Urinary bladder (tissue), 4 donors: ENCODE data around the gene SYT7. TPM values are rescaled to one million over a fixed set of nuclear protein-coding genes. Genes with fewer than 3 reads are reported as not detected.
"Not testable (repeated sequence)": the region's sequence is repeated elsewhere in the genome, so short reads cannot be mapped to it uniquely, and the experiment has no call there.

Experiments
- DNase-seq: peaks from one replicate; pipeline ENCODE4 v3.0.0-alpha.2; 2015; ENCODE audit errors: extremely low spot score
- H3K27ac ChIP-seq: one replicate; pipeline ENCODE4 v1.5.1; 2013; ENCODE audit warnings: low read depth, mild to moderate bottlenecking, moderate library complexity
- H3K36me3 ChIP-seq: one replicate; pipeline ENCODE4 v1.6.1; 2013; ENCODE audit warnings: mild to moderate bottlenecking, moderate library complexity; ENCODE audit not compliant: insufficient read depth
- H3K4me1 ChIP-seq: one replicate; pipeline ENCODE4 v1.6.1; 2013; ENCODE audit warnings: mild to moderate bottlenecking, moderate library complexity; ENCODE audit not compliant: insufficient read depth
- H3K4me3 ChIP-seq: one replicate; pipeline ENCODE4 v1.5.1; 2013; ENCODE audit warnings: low read depth, low read length
- WGBS: extraction: QIAGEN DNeasy Blood & Tissue Kit; methylation state at CpG from one replicate; pipeline ENCODE4 v1.1.7; 2013; 5-methylcytosine and 5-hydroxymethylcytosine counted together
- polyA plus RNA-seq: library from polyadenylated mRNA; stranded (reverse); fragments of 200-250 nt; gene quantifications from one replicate; pipeline ENCODE4 v1.2.3, GENCODE V29; 2013
- total RNA-seq: library from RNA; depleted of rRNA; stranded (reverse); fragments of >200 nt; gene quantifications from one replicate; pipeline ENCODE4 v1.2.3, GENCODE V29; 2014
- donor health status: healthy with polysubstance abuse.
- donor health status: healthy.

Gene SYT7
- total and polyA plus RNA-seq, 2 donors, result 1.1 to 2.6 TPM

DNA sequence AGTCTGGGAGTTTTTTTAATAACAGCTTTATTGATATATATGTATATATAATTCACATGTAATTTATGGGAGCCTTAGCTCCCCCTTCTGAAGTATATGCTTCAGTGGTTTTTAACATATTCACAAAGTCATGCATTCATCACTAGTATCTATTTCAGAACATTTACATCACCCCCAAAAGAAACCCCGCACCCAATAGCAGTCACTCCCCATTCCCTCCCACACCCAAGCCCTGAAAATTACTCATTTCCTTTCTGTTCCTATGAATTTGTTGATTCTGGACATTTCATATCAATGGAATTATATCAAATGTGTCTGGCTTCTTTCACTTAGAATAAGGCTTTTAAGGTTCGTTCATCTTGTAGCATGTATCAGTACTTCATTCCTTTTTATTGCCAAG, 35.6 kb upstream of the SYT7 start:
- Histone ChIP-seq H3K4me3 (no peak overlapping the region), H3K27ac (no peak overlapping the region), H3K4me1 (peaks cover 2% of the 10 kb centered on the region), H3K36me3 (no peaks in the 10 kb centered on the region)
- 58% methylated on average over 2 of the region's 2 CpGs for WGBS
- DNase-seq, result no peak

DNA sequence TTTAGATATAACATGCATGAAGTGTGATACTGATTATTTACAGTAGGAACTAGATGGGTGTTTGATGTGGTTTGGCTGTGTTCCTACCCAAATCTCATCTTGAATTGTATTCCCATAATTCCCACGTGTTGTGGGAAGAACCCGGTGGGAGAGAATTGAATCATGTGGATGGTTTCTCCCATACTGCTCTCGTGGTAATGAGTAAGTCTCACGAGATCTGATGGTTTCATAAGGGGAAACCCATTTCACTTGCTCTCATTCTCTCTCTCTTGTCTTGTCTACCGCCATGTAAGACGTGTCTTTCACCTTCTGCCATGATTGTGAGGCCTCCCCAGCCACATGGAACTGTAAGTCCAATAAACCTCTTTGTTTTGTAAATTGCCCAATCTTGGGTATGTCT, 33.9 kb upstream of the SYT7 start:
- not testable (repeated sequence) for H3K4me3 ChIP-seq, DNase-seq, H3K36me3 ChIP-seq, H3K4me1 ChIP-seq, H3K27ac ChIP-seq
- WGBS, result 50% methylated on average over 6 of the region's 6 CpGs

DNA sequence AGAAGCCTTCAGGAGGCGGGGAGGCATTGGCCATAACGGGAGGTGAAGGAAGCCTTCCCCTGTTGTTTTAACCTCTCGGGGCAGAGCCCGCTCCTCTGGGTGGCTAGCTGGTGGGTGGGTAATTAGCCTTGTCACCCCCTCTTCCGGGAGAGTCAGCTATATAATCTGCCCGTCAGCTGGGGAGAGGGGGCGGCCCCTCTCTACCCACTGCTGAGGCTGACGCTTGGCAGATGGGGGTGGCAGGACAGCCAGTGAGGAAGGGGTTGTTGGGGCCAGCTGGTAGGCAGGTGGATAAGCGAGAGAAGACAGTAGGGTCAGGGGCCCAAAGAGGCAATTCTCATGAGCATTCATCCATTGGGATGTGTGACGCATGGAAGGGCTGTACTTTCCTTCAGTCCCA, 33.0 kb upstream of the SYT7 start:
- DNase-seq, result no peak
- WGBS, result 55% methylated on average over 10 of the region's 10 CpGs
- Histone ChIP-seq H3K4me1 (peaks cover 2% of the 10 kb centered on the region), H3K27ac (no peak overlapping the region), H3K4me3 (no peak overlapping the region), H3K36me3 (no peaks in the 10 kb centered on the region)

DNA sequence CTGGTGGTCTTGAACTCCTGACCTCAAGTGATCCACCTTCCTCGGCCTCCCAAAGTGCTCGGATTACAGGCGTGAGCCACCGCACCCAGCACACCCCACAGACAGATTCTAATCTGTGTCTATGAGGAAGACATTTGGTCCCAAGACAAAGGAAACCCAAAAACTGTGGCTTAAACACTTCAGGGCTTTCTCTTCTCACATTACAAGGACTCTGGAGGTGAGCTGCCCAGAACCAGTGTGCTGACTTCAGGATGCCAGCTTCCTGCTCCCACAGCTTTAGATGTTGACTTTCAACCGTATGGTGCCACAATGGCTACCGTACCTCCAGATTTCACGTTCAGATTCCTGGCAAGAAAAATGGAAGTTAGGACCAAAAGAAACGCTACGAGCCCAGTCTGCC, 32.2 kb upstream of the SYT7 start:
- WGBS, result 72% methylated on average over 9 of the region's 9 CpGs
- H3K27ac ChIP-seq, result no peak overlapping the region
- no peaks in the 10 kb centered on the region for H3K36me3 ChIP-seq
- peaks cover 2% of the 10 kb centered on the region for H3K4me1 ChIP-seq
- DNase-seq, result no peak
- H3K4me3 ChIP-seq, result no peak overlapping the region

DNA sequence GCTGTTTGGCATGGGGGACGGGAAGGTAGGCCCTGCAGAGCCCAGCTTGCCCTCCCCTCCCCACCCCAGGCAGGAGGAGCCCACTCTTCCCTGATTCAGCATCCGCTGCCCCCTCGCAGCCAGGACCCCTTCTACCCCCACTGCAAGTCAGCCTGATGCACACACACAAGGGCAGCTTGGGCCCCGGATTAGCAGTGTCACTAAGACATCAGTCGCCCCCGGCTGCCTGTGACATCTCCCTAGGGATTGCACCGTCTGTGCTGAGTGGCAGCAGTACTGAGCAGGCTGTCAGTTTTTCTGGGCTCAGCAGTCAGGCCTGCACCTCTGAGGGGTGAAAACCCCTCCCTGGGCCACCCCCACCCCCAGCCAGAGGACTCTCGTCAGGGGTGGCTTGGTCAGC, 30.4 kb upstream of the SYT7 start:
- no peak overlapping the region for H3K4me3 ChIP-seq
- peaks cover 2% of the 10 kb centered on the region for H3K4me1 ChIP-seq
- H3K36me3 ChIP-seq, result no peaks in the 10 kb centered on the region
- WGBS, result 77% methylated on average over 8 of the region's 8 CpGs
- no peak for DNase-seq
- H3K27ac ChIP-seq, result no peak overlapping the region

DNA sequence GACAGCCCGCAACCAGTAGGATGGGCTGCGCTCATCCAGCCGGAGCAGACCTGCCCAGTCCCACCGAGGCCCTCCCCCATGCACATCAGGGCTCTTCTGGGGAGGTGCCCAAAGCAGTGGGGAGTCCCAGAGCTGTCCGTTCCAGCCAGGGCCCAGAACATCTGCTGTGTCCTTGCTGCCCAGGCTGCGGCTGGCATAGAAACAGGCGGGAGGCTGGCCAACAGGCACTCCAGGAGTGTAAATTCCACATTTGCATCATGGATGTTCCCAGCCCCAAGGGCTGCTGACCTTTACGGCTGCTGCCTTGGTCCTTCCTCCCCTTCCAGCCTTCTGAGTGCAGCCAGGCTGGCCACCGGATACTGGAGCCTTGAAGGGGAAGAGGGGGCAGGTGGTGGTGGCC, 30.0 kb upstream of the SYT7 start:
- WGBS, result 68% methylated on average over 9 of the region's 9 CpGs
- DNase-seq, result no peak
- H3K4me1 ChIP-seq, result peaks cover 2% of the 10 kb centered on the region
- H3K4me3 ChIP-seq, result no peak overlapping the region
- no peaks in the 10 kb centered on the region for H3K36me3 ChIP-seq
- no peak overlapping the region for H3K27ac ChIP-seq

DNA sequence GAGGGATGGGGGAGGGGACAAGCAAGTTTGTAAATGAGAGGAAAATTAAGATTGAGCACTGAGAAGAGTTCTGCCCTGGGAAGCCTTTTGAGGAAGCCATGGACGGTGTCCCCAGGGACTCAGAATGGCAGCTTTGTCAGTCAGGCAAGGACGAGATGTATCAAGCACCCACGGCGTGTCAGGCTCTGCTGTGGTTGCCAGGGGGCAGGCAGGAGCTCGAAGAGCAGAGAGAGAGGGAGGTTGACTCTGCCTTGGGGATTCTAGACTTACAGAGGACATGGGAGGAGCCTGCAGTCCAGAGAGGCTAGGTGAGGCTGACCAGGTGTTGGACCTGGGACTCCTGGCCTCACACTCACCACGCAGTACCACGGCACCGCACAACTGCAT, 29.1 kb upstream of the SYT7 start:
- H3K4me3 ChIP-seq, result no peak overlapping the region
- WGBS, result 40% methylated on average over 8 of the region's 8 CpGs
- H3K4me1 ChIP-seq, result peaks cover 2% of the 10 kb centered on the region
- no peak overlapping the region for H3K27ac ChIP-seq
- no peaks in the 10 kb centered on the region for H3K36me3 ChIP-seq
- no peak for DNase-seq

DNA sequence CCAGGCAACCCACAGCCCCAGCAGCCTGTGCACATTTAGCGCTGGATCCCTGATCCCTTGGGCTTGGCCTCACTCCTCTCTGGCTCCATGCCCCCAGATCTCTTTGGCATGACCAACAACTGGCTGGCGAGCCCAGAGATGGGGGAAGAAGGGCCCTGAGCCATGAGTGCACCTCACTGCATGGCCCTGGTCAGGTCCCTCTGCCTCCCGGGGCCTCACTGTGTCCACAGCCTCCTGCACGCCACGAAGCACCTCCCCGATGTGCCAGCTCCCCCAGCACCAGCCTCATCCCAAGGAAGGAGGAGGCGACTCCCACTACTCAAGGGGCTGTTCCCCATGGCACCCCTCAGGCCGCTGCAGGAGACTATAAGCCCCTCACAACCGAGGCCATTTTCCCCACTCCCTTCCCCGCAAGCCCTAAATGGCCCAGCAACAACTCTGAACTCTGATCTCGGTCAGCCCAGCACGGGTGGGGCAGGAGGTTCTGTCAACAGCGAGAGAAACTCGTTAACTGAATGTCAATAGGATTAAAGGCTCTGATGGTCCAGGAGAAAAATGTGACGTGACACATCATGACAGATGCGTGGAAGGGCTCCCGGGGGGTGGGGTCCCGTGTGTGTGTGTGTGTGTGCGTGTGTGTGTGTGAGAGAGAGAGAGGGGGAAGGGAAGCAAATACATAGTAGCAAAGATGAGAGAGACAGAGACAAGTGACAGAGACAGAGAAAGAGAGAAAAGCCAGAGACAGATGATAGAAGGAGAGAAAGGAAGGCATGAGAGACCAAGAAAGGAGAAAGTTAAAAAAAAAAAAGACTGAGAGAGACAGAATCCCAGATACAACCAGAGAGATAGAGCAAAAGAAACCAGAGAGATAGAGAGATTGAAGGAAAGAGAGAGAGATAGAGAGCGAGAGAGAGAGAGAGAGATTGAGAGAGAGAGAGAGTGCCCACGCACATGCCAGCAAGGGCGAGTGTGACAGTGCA, 28.4 kb upstream of the SYT7 start:
- no peak for DNase-seq
- peaks cover 2% of the 10 kb centered on the region for H3K4me1 ChIP-seq
- no peaks in the 10 kb centered on the region for H3K36me3 ChIP-seq
- H3K4me3 ChIP-seq, result no peak overlapping the region
- no peak overlapping the region for H3K27ac ChIP-seq
- WGBS, result 42% methylated on average over 22 of the region's 22 CpGs

DNA sequence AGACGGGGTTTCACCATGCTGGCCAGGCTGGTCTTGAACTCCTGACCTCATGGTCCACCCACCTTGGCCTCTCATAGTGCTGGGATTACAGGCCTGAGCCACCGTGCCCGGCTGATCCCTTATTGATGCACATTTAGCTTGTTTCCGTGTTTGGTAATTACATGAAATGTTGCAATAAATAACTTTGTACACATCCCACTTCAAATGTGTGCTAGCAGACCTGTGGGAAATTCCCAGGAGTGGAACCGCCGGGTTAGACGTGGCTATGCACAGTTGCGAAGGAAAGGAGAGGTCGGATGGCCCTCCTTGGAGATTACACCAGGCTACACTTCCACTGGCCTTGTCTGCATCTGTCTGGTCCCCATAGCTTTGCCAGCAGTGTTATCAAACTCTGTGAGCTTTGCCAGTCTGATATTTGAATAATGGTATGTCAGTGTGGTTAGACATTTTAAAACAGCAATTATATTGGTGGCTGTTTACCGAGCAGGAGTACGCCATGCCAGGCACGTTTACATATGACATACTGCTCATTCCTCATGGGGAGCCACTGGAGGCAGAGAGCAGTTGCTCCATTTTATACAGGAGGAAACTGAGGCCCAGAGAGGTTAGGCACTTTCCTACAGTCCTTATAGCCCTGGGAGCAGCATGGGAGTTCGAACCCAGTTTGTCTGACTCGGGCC, 27.2 kb upstream of the SYT7 start:
- no peak overlapping the region for H3K4me3 ChIP-seq
- peaks cover 1% of the 10 kb centered on the region for H3K4me1 ChIP-seq
- H3K36me3 ChIP-seq, result no peaks in the 10 kb centered on the region
- H3K27ac ChIP-seq, result no peak overlapping the region
- no peak for DNase-seq
- WGBS, result 80% methylated on average over 14 of the region's 14 CpGs

DNA sequence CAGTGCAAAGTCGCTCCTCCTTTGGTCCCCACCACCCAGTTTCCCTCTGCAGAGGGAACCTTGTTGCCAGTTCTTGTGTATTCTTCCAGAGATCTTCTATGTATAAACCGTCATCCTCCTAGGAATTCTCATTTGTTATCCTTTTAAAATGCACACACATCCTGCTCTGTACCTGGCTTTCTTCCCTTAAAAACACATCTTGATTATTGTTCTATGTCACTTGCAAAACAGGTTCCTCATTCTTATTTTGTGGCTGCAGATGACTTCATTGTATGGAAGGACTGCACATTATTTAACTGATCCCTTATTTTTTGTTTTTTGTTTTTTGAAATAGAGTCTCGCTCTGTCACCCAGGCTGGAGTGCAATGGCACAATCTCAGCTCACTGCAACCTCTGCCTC, 26.6 kb upstream of the SYT7 start:
- no peak overlapping the region for H3K4me3 ChIP-seq
- H3K27ac ChIP-seq, result no peak overlapping the region
- DNase-seq, result no peak
- WGBS, result 76% methylated on average over 3 of the region's 3 CpGs
- no peaks in the 10 kb centered on the region for H3K4me1 ChIP-seq
- H3K36me3 ChIP-seq, result no peaks in the 10 kb centered on the region

DNA sequence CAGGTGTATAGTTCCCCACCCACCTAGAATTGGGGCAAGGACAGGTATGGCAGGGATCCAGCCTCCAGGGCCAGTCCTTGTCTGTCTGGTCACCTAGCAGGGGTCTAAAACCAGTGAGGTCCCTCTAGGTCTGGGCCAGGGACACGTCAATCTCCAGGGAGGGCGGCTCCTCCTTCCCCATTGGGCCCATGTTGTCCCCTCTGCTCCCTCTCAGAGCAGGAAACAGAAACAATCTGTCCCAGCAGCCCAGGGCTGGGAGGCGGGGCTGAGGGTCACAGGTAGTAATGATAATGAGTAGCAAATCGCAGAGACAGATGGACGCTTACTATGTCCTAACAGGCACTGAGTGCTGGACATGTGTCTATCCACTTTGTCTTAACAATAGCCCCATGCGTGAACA, 22.8 kb upstream of the SYT7 start:
- no peaks in the 10 kb centered on the region for H3K36me3 ChIP-seq
- 76% methylated on average over 6 of the region's 6 CpGs for WGBS

DNA sequence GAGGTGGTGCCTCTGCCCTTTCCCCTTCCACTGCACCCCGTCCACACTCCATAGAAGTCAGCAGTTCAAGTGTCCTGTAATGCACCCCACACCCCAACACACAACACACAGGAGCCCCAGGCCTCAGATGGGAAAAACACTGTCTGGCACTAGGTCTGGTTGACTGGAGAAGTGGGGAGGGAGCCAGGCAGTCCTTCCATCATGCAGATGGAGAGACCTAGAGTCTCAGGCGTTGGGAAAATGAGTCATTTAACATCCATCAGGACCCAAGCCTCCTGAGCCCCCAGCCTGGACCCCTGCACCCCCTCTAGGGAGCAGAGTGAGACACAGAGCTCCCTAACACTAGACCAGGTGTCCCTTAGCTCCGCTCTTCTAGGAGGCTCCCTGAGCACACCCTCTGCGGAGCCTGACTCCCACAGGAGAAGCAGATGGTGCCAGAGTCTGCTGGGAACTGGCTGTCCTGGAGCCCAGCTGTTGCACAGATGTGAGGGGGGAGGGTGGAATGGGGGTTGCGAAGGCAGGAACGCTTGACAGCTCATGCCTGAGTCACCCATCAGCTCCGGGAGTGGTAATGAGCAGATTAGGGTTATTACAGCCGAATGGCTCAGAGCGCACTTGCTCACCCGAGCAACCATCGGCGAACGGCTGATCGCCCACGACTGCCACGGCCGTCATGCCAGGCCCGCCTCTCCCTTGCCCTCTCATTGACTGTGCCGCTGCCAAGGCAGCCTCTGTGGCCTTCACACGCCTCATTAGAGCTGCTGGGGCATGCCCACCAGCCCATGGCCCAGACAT, 22.1 kb upstream of the SYT7 start:
- no peak overlapping the region for H3K4me3 ChIP-seq
- 40% methylated on average over 20 of the region's 20 CpGs for WGBS

More for the DNA sequence above, 22.8 kb upstream of the SYT7 start:
- no peaks in the 10 kb centered on the region for H3K4me1 ChIP-seq
- H3K4me3 ChIP-seq, result no peak overlapping the region
- DNase-seq, result no peak
- no peak overlapping the region for H3K27ac ChIP-seq

DNA sequence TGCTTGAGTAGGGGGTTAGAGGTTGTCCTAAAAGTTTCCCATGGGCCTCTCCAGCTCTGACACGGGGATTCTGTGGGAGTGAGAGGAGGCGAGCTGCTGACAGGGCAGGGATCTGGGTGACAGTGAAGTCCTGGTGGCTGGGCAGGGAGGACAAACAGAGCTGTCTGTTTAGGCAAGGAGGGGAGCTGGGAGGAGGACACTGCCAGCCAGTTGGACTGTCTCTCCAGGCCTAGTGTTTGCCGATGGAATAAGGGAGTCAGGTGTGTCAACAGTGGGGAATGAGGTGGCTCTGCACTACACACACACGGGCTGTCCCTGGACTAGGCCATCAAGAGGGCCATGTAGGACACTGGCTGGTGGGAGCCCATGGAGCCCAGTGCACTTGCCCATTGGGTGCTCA, 20.6 kb upstream of the SYT7 start:
- DNase-seq, result no peak
- H3K4me1 ChIP-seq, result no peaks in the 10 kb centered on the region
- 87% methylated on average over 4 of the region's 4 CpGs for WGBS
- no peak overlapping the region for H3K4me3 ChIP-seq
- no peak overlapping the region for H3K27ac ChIP-seq
- H3K36me3 ChIP-seq, result no peaks in the 10 kb centered on the region

More for the DNA sequence above, 22.1 kb upstream of the SYT7 start:
- Histone ChIP-seq H3K27ac (no peak overlapping the region), H3K4me1 (no peaks in the 10 kb centered on the region), H3K36me3 (no peaks in the 10 kb centered on the region)
- DNase-seq, result no peak
